ENCODE results near the gene AMD1.

- no peak for TF ChIP-seq CTCF (IDR thresholded peaks at IDR 0.05)
- TF ChIP-seq POLR2A (IDR thresholded peaks at IDR 0.05): no peak
These were observed 9.7 kb downstream of the AMD1 start for GRCh38 chr6:110884321-110884720.

All from uterus (tissue), 2 donors.